Heart left ventricle (tissue), 13 donors: ENCODE results near the gene SORT1.

Experiments used
- CTCF ChIP-seq, 12 donors: fragments of 200-600 bp; sonication (generic) in 4 of 12; IDR thresholded peaks; one replicate each; pipeline versions ENCODE4 v1.5.0 to v1.8.0; 2018 to 2022; ENCODE audit warnings: antibody characterized with exemption in 12 of 12, mild to moderate bottlenecking in 5 of 12
- POLR2A ChIP-seq, 2 donors: fragments of 450-650 bp; IDR thresholded peaks; one replicate each; pipeline ENCODE4 v1.6.1; 2017; ENCODE audit warnings: antibody characterized with exemption in 2 of 2, mild to moderate bottlenecking in 2 of 2, moderate library complexity in 2 of 2
- donor health status: ischemic (EF 13 %, LVEDD 7.1; RV severe dilation, severe dysfunction).
- donor health status: DM: no; HTN: yes; CAD: no.
- donor health status: DM: no; HTN: no; CAD: no.
- donor health status: ischemic (EF 25% LVEDD 6.9; RV normal size, moderate dysfunction).
- donor health status: ischemic (EF 25% LVEDD 5.7; RV mildly dilated, moderate dysfunction).
- donor health status: ischemic (EF 35%, LVEDD 5.7; RV mildly dilated, moderate dysfunction).
- donor health status: nonischemic (EF 11% LVEDD 7.7; RV severe dilation, severe dysfunction).
- donor health status: DM: yes; HTN: yes; CAD: no.
- donor health status: PGD.
- donor health status: ischemic (EF 29% LVEDD 5.4; RV normal size, mild dysfunction).
- donor health status: nonischemic (EF 23%, LVEDD 6.1; RV moderate dilation, normal function).

GRCh38 chr1:109427171-109427467, 29.4 kb upstream of the SORT1 start:
- TF ChIP-seq POLR2A (IDR thresholded peaks at IDR 0.05) (no peak), CTCF (IDR thresholded peaks at IDR 0.05) (no peak)
